ENCODE results near the gene FOXO6. TPM values are rescaled to one million over a fixed set of nuclear protein-coding genes. Genes with fewer than 3 reads are reported as not detected.

The FOXO6 gene
- total RNA-seq, 4 donors from 2014 or later, result 0.44 to 4.4 (median 1.7) TPM

DNA sequence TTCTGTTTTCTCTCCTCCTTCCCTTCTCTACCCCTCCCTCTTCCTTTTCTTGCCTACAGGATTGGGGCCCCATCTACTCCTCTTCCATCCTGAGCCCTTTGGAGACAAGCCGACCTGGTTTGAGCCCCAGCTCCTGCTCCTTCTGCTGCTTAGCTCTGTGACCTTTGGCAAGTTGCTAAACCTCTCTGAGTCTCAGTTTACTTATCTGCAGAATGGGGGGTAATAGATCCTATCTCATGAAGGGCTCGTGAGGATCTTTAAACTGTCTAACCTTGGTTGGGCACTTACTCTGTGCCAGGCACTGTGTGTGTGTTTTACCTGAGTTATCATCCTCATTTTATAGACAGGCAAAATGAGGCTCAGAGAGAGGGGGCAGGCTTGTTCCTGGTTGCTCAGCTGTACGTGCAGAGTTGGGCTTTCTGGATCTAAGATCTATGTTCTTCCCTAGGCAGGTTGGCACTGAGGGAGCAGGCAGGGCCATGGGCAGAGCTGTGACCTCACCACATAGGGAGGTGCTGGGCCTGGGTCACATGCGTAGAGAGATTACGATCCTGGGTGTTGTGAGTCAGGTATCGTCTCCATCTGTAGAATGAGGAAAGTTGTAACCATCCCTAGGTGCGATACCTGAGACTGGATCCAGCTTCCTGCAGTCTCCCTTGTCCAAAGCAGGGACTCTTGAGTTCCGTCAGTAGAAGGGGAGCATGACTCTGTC lies 58.5 kb downstream of the FOXO6 start:
- H3K9me3 ChIP-seq, result no peaks in the 10 kb centered on the region
- peaks cover 0 to 32% (median 4%) of the 10 kb centered on the region in 4 donors for H3K4me1 ChIP-seq
- WGBS, 2 donors, result 86 to 90% methylated on average over 8 of the region's 8 CpGs
- no peaks in the 10 kb centered on the region for H3K36me3 ChIP-seq
- H3K4me3 ChIP-seq, result no peak overlapping the region
- peak overlapping the region in 1 of 4 donors; percentile 72 for H3K27ac ChIP-seq
- DNase-seq (ENCODE audit: low spot score in 2 of 2), result no peak
- no peaks in the 10 kb centered on the region for H3K27me3 ChIP-seq
- no peak for TF ChIP-seq EP300 (IDR thresholded peaks at IDR 0.05)
- TF ChIP-seq, protein P1, sequence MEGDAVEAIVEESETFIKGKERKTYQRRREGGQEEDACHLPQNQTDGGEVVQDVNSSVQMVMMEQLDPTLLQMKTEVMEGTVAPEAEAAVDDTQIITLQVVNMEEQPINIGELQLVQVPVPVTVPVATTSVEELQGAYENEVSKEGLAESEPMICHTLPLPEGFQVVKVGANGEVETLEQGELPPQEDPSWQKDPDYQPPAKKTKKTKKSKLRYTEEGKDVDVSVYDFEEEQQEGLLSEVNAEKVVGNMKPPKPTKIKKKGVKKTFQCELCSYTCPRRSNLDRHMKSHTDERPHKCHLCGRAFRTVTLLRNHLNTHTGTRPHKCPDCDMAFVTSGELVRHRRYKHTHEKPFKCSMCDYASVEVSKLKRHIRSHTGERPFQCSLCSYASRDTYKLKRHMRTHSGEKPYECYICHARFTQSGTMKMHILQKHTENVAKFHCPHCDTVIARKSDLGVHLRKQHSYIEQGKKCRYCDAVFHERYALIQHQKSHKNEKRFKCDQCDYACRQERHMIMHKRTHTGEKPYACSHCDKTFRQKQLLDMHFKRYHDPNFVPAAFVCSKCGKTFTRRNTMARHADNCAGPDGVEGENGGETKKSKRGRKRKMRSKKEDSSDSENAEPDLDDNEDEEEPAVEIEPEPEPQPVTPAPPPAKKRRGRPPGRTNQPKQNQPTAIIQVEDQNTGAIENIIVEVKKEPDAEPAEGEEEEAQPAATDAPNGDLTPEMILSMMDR (IDR thresholded peaks at IDR 0.05), result no peak
- TF ChIP-seq POLR2A (IDR thresholded peaks at IDR 0.05), result no peak

DNA sequence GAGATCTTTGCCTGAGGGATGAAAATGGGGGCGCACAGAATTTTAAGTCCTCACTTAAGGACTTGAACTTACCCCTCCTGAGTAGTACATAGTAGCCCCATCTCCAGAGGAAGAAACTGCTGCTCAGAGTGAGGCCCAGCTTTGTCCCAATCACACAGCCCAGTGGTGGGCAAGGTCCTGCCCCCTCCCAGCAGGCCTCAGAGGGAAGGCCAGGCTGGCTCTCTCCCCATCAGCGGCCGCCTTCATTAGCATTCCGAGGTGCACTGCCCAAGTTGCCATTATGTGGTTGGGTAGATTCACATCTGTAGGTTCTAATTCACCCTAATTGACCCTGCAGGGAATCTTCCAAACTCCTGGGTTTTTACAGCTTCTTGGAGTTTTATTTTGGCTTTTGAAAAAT lies 59.1 kb downstream of the FOXO6 start:
- TF ChIP-seq EP300 (IDR thresholded peaks at IDR 0.05) (no peak), POLR2A (IDR thresholded peaks at IDR 0.05) (no peak)
- TF ChIP-seq, protein P1 (IDR thresholded peaks at IDR 0.05), result no peak
- 71 to 74% methylated on average over 4 of the region's 4 CpGs for WGBS, 2 donors
- no peak for DNase-seq (ENCODE audit: low spot score in 2 of 2)
- Histone ChIP-seq H3K4me1 (peaks cover 0 to 32% (median 4%) of the 10 kb centered on the region in 4 donors), H3K36me3 (no peaks in the 10 kb centered on the region), H3K27ac (no peak overlapping the region), H3K9me3 (no peaks in the 10 kb centered on the region), H3K27me3 (no peaks in the 10 kb centered on the region), H3K4me3 (no peak overlapping the region)

DNA sequence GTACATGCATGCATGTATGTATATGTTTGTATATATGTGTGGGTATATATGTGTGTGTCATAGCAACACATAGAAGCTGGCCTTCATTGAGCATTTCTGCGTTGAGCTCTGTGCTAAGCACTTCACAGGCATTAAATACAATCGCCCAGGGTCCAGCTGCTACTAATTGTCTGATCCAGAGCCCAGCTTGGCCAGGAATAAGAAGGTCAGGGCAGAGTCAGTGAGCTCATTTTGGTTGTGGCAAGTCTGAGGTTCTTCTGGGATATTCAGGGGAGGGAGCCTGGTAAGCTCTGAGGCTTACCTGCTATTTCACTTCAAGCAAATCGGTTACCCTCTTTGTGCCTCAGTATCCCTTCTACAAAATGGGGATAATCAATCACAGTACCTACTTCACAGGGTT lies 59.6 kb downstream of the FOXO6 start:
- DNase-seq (ENCODE audit: low spot score in 2 of 2), result peak in 1 of 2 donors; percentile 20
- WGBS, 2 donors, result 53 to 66% methylated on average over 3 of the region's 3 CpGs
- H3K9me3 ChIP-seq, result no peaks in the 10 kb centered on the region
- no peaks in the 10 kb centered on the region for H3K36me3 ChIP-seq
- TF ChIP-seq POLR2A (IDR thresholded peaks at IDR 0.05) (no peak), EP300 (IDR thresholded peaks at IDR 0.05) (no peak)
- TF ChIP-seq, protein P1 (IDR thresholded peaks at IDR 0.05), result no peak
- H3K4me3 ChIP-seq, result no peak overlapping the region
- no peaks in the 10 kb centered on the region for H3K27me3 ChIP-seq
- no peak overlapping the region for H3K27ac ChIP-seq
- peaks cover 0 to 32% (median 4%) of the 10 kb centered on the region in 4 donors for H3K4me1 ChIP-seq

DNA sequence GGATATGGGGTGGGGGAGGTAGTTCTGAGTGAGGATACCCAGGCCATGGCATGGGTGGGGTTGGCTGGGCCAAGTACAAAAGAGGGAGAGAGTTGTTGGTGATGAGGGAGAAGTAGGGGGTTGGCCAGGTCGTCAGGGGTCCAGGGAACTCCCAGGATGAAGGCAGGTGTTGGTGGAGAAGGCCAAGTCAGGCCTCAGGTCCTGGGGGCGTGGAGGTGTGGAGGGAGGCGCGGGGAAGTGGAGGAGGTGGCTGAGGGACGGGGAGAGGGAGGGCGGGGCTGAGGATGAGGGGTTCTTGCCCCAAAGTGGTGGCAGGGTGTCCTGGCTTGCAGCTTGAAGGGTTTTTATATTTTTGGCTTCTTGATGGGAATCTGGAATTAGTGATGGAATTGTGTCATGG lies 61.1 kb downstream of the FOXO6 start:
- Histone ChIP-seq H3K36me3 (no peaks in the 10 kb centered on the region), H3K27me3 (no peaks in the 10 kb centered on the region), H3K4me3 (no peak overlapping the region), H3K4me1 (peaks cover 0 to 40% (median 5%) of the 10 kb centered on the region in 4 donors), H3K9me3 (no peaks in the 10 kb centered on the region), H3K27ac (no peak overlapping the region)
- WGBS, 2 donors, result 94 to 96% methylated on average over 6 of the region's 6 CpGs
- TF ChIP-seq EP300 (IDR thresholded peaks at IDR 0.05), result no peak
- TF ChIP-seq, protein P1 (IDR thresholded peaks at IDR 0.05), result no peak
- no peak for TF ChIP-seq POLR2A (IDR thresholded peaks at IDR 0.05)
- no peak for DNase-seq (ENCODE audit: low spot score in 2 of 2)

DNA sequence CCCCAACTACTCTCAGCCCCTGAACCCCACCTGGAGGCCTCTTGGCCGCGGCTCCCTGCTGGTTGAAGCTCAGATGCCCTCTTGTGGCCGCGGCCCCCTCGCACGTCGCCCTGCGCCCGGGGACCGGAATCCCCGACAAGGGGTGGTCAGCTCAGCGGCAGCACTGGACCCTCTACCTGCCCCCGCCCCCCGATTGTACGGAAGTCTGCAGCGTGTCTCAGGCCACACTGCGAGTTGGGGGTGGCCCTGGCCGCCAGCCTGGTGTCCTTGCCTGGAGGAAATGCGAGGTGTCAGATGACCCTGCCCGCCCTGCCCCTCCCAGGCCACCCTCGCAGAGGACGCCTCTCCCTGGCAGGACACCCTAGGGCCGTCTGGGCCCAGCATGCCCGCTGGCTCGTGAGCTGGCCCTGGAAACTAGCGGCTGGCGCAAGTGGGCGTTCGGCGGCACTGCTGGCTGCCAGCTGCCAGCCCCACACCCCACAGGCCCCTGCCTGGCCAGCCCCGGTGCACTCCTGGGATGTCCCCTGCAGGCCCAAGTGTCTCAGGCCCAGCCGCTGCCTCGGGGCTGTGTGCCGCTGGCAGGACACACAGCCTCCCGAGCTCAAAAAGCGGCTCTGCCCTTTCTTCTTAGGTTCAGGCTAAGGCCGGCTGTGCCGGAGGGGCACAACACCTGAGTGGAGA lies 62.4 kb downstream of the FOXO6 start:
- H3K4me3 ChIP-seq, result no peak overlapping the region
- DNase-seq (ENCODE audit: low spot score in 2 of 2), result no peak
- WGBS, 2 donors, result 52 to 65% methylated on average over 17 to 30 of the region's 38 CpGs

More for the DNA sequence above, 62.4 kb downstream of the FOXO6 start:
- no peaks in the 10 kb centered on the region for H3K9me3 ChIP-seq
- peak overlapping the region in 2 of 4 donors; percentile 17 to 21 for H3K27ac ChIP-seq
- H3K4me1 ChIP-seq, result peaks cover 0 to 41% (median 7%) of the 10 kb centered on the region in 4 donors
- H3K27me3 ChIP-seq, result no peaks in the 10 kb centered on the region
- TF ChIP-seq EP300 (IDR thresholded peaks at IDR 0.05) (peak in 1 of 2 donors; percentile 18), POLR2A (IDR thresholded peaks at IDR 0.05) (no peak)
- TF ChIP-seq, protein P1 (IDR thresholded peaks at IDR 0.05), result no peak
- no peaks in the 10 kb centered on the region for H3K36me3 ChIP-seq

Measured in tibial nerve (tissue), 4 donors.